ENCODE measurements around the gene SAMD3.

Gene SAMD3

GRCh38 chr6:130115036-130115435, 107.7 kb downstream of the SAMD3 start:
- peak overlapping the region; percentile 22 for H3K27ac Mint-ChIP-seq
- H3K9me3 Mint-ChIP-seq: peaks cover 5% of the 10 kb centered on the region
- H3K4me1 Mint-ChIP-seq: peaks cover 10% of the 10 kb centered on the region
- H3K4me3 Mint-ChIP-seq: no peak overlapping the region
- TF ChIP-seq, protein P1, sequence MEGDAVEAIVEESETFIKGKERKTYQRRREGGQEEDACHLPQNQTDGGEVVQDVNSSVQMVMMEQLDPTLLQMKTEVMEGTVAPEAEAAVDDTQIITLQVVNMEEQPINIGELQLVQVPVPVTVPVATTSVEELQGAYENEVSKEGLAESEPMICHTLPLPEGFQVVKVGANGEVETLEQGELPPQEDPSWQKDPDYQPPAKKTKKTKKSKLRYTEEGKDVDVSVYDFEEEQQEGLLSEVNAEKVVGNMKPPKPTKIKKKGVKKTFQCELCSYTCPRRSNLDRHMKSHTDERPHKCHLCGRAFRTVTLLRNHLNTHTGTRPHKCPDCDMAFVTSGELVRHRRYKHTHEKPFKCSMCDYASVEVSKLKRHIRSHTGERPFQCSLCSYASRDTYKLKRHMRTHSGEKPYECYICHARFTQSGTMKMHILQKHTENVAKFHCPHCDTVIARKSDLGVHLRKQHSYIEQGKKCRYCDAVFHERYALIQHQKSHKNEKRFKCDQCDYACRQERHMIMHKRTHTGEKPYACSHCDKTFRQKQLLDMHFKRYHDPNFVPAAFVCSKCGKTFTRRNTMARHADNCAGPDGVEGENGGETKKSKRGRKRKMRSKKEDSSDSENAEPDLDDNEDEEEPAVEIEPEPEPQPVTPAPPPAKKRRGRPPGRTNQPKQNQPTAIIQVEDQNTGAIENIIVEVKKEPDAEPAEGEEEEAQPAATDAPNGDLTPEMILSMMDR (IDR thresholded peaks at IDR 0.05): no peak
- peaks cover under 1% of the 10 kb centered on the region for H3K27me3 Mint-ChIP-seq (ENCODE audit: low read depth, poor library complexity)
- H3K36me3 Mint-ChIP-seq (ENCODE audit: low read depth): peaks cover 23% of the 10 kb centered on the region
- DNase-seq: no peak

GRCh38 chr6:130113201-130113710, 109.5 kb downstream of the SAMD3 start:
- H3K27ac Mint-ChIP-seq: no peak overlapping the region
- no peak for DNase-seq
- H3K36me3 Mint-ChIP-seq (ENCODE audit: low read depth): peaks cover 41% of the 10 kb centered on the region
- H3K4me3 Mint-ChIP-seq: no peak overlapping the region
- H3K27me3 Mint-ChIP-seq (ENCODE audit: low read depth, poor library complexity): peaks cover 2% of the 10 kb centered on the region
- H3K4me1 Mint-ChIP-seq: peaks cover 10% of the 10 kb centered on the region
- TF ChIP-seq, protein P1 (IDR thresholded peaks at IDR 0.05): no peak
- peaks cover 23% of the 10 kb centered on the region for H3K9me3 Mint-ChIP-seq

DNA sequence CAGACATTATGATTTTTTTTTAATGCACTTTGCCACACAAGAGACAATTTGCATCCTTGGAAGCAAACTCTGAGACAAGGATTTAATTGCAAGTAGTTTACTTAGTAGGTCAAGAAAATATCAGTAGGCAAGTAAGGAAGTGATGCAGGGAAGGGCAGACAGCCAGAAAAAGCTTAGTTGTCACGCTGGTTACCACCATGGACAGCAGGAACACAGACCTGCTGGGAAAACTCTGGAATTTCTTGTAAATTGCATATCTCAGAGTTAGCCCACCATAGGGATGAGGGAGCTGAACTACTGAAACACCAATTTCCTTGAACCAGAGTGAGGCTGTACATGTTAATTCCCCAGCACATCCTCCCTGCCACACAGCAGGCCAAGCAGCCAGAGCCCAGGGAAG, 111.7 kb downstream of the SAMD3 start:
- Mint-ChIP-seq H3K9me3 (peaks cover 29% of the 10 kb centered on the region), H3K27ac (no peak overlapping the region), H3K36me3 (ENCODE audit: low read depth) (peaks cover 54% of the 10 kb centered on the region), H3K4me1 (peaks cover 10% of the 10 kb centered on the region), H3K4me3 (no peak overlapping the region), H3K27me3 (ENCODE audit: low read depth, poor library complexity) (peaks cover 2% of the 10 kb centered on the region)
- TF ChIP-seq, protein P1 (IDR thresholded peaks at IDR 0.05): no peak
- DNase-seq: no peak

DNA sequence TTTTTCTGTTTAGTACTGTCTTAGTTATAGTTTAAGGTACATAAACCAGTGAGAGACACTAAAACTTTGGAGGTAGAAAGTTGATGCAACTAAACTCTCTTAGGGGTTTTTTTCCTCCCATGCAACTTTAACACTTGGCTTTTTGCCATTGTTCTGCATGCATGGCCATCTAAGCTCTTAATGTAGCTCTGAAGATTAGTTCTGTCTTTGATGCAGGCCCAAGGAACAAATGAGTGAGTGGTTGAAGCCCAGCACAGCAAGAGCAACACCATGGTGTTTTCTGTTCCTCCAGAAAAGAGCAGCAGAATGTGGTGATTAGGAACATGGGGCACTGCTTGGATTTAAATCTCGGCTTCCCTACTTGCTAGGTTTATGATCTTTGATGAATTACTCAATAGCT, 115.0 kb downstream of the SAMD3 start:
- H3K4me3 Mint-ChIP-seq: no peak overlapping the region
- DNase-seq: no peak
- H3K36me3 Mint-ChIP-seq (ENCODE audit: low read depth): peaks cover 62% of the 10 kb centered on the region
- H3K27me3 Mint-ChIP-seq (ENCODE audit: low read depth, poor library complexity): peaks cover 2% of the 10 kb centered on the region
- H3K4me1 Mint-ChIP-seq: no peaks in the 10 kb centered on the region
- TF ChIP-seq, protein P1 (IDR thresholded peaks at IDR 0.05): no peak
- H3K9me3 Mint-ChIP-seq: peaks cover 29% of the 10 kb centered on the region
- no peak overlapping the region for H3K27ac Mint-ChIP-seq

DNA sequence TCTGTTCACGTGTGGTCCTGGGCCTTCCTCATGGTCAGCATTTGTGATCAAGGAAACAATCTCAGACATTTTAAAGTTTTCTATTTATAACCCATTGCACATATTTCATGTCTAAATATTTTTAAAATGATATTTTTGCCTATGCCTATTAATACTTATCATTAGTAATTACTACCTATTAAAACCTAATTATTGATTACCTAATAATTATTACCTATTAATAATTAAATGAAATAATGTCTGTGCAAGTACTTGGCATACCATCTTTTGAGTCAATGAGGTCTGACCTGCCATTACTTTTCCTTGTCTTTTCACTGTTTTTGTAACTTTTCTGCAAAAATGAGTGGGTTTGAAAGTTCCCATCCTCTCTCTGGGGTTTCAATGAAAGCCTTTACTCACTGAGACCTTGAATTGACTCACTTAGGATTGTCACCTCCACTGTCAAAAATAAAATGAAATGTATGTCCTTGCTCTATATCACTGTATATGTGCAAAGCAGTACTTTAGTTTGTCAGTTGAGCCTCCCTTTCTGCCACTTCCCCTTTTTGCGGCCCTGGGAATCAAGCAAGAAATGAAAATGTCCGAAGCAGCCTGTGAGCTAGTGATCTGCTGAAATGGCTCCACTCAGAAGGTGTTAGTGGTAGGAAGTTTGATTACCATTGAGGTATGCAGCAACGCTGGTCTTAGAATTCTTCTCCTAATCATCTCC, 116.6 kb downstream of the SAMD3 start:
- Mint-ChIP-seq H3K9me3 (peaks cover 29% of the 10 kb centered on the region), H3K4me3 (no peak overlapping the region), H3K36me3 (ENCODE audit: low read depth) (peaks cover 71% of the 10 kb centered on the region), H3K27ac (no peak overlapping the region), H3K4me1 (no peaks in the 10 kb centered on the region), H3K27me3 (ENCODE audit: low read depth, poor library complexity) (peaks cover 2% of the 10 kb centered on the region)
- TF ChIP-seq, protein P1 (IDR thresholded peaks at IDR 0.05): no peak
- no peak for DNase-seq

DNA sequence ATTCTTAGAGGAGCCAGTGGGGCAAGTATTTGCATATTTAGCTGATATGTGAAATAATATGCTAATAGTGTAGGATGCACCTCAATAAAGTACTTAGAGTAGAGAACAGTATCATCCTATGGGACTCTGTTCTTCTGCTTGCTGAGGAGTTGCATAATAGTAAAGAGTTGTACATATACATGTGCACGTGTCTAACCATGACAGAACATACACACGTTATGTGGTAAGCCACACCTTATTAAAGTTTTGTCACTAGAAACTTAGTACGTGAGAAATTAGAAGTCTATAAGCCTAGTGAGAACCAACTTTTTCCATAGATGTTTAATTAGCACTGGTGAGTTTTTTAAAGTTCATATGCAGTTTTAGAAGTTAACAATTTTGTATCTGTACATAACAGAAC, 123.6 kb downstream of the SAMD3 start:
- Mint-ChIP-seq H3K27ac (no peak overlapping the region), H3K4me3 (no peak overlapping the region), H3K36me3 (ENCODE audit: low read depth) (peaks cover 72% of the 10 kb centered on the region), H3K27me3 (ENCODE audit: low read depth, poor library complexity) (no peaks in the 10 kb centered on the region), H3K4me1 (no peaks in the 10 kb centered on the region), H3K9me3 (no peaks in the 10 kb centered on the region)
- no peak for DNase-seq
- TF ChIP-seq, protein P1 (IDR thresholded peaks at IDR 0.05): no peak

Data from nephron progenitor cell (in vitro differentiated cells).